ENCODE results near the gene BLACAT1. TPM values are rescaled to one million over a fixed set of nuclear protein-coding genes. Genes with fewer than 3 reads are reported as not detected.
"Not testable (repeated sequence)": the region's sequence is repeated elsewhere in the genome, so short reads cannot be mapped to it uniquely, and the experiment has no call there.

Gene BLACAT1
- total RNA-seq, 1 donor from 2014 or later = not detected

DNA sequence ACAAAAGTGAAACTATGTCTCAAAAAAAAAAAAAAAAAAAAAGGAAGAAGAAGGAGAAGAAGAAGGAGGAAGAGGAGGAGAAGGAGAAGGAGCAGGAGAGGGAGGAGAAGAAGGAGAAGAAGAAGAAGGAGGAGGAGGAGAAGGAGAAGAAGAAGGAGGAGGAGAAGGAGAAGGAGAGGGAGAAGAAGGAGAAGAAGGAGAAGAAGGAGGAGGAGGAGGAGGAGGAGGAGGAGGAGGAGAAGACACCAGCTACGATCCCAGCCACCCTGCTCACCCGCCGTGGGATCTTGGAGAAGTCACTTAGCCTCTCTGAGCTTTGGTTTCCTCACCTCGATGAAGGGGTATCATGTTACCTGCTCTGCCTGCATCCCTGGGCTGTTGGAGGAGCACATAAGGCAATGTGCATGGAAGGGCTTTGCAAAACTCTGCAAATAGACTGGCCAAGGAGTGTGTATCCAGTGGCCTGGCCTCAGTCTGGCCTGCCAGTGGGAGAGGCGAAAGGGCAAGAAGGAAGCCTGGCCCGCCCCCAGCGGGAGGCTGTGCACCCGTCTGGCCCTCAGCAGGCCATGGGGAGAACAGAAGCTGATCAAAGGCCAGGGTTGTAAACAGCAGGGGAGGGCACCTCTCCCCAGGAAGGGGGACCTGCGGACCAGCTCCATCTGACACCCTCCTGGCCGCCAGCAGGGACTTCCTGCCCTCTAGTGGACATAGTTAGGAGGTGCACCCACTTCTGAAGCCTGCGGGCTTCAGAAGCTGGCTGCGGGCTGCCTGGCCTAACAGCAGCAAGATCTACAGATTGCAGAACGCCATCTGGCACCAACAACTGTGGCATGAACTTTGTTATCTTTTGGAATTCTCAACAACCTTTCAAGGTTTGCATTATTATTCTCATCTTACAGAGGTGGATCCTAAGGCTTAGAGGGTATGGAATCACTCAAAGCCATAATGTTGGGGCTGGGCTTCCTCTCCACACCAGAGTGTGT lies 29.4 kb upstream of the BLACAT1 start:
- peak; percentile 71 for DNase-seq (ENCODE audit: low read depth)

DNA sequence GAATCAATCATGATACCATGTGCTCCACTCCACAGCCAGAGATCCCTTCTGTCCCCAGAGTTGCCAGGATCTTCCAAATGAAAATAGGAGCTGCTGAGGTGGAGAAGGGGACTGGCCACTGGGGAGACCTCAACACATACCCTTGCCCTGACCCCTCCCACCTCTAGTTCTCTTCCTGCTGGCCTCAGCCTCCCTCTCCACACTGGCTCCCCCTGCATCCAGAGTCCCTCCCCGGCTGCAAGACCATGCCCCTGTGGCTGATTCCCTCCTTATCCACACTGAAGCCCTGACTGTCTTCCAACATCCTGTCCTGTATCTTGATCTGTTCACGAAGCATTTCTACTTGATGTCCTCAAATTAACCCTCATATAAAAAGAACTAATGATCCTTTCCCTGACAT lies 27.5 kb upstream of the BLACAT1 start:
- DNase-seq (ENCODE audit: low read depth) = no peak

DNA sequence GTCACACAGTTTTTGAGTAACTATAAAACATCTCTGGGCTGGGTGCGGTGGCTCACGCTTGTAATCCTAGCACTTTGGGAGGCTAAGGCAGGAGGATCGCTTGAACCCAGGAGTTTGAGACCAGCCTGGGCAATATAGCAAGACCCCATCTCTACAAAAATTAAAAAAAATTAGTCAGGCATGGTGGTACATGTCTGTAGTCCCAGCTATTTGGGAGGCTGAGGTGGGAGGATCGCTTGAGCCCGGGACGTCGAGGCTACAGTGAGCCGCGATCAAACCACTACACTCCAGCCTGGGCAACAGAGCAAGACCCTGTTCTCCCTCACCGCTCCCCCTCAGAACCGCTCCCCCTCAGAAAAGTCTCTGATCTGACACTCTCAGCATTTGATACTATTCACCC lies 26.7 kb upstream of the BLACAT1 start:
- DNase-seq (ENCODE audit: low read depth) = not testable (repeated sequence)

DNA sequence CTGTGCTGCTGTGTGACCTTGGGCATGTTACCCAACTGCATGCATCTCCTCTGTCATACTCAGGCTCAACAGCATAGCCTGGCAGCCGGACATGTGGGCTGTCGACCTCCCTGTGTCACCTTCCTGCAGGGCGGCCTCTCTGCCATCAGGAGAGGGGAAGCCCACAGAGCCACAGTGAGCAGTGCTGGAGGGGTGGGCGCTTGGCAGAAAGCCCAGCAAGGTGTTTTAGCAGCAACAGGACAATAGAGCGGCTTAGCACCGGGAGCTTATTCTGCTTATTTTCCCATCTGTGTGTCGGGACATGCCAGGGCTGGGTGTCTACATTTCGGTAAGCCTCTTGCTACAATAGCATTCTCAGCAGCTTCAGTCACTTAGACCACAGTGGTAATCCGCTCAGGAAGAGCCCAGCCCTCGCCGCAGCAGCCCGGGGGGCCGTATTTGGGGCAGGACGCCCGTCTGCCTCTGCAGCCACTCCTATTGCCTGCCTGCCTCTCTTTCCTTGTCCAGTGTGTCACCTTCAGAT lies 25.8 kb upstream of the BLACAT1 start:
- DNase-seq (ENCODE audit: low read depth) = peak; percentile 34

- DNase-seq (ENCODE audit: low read depth) = no peak
Measured at GRCh38 chr1:205481218-205481617, 25.4 kb upstream of the BLACAT1 start.

GRCh38 chr1:205480349-205480985 lies 24.6 kb upstream of the BLACAT1 start:
- DNase-seq (ENCODE audit: low read depth) = no peak

GRCh38 chr1:205478985-205479384 lies 23.1 kb upstream of the BLACAT1 start:
- DNase-seq (ENCODE audit: low read depth) = not testable (repeated sequence)

DNA sequence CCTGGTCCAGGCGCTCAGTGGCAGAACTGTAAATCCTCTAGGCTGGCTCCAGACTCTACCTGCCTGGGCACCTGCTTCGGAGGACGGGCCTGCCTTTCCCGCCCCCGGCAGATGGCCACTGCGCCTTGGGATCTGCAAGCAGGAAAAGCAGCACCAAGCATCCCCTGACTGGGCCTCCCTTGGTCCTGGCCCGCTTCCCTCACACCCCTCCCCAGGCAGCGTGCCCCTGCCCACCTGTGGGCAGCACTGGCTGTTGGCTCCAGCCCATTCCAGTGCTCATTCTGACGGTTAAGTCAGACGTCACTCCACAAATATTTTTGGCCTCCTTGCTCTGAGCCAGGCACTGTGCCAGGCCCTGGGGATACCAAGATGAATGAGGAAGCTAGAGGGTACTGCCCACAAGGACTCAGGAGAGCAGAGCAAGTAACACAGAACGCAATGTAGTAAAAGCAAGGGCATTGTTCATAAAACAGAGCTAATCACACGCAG lies 22.0 kb upstream of the BLACAT1 start:
- DNase-seq (ENCODE audit: low read depth) = peak; percentile 78

DNA sequence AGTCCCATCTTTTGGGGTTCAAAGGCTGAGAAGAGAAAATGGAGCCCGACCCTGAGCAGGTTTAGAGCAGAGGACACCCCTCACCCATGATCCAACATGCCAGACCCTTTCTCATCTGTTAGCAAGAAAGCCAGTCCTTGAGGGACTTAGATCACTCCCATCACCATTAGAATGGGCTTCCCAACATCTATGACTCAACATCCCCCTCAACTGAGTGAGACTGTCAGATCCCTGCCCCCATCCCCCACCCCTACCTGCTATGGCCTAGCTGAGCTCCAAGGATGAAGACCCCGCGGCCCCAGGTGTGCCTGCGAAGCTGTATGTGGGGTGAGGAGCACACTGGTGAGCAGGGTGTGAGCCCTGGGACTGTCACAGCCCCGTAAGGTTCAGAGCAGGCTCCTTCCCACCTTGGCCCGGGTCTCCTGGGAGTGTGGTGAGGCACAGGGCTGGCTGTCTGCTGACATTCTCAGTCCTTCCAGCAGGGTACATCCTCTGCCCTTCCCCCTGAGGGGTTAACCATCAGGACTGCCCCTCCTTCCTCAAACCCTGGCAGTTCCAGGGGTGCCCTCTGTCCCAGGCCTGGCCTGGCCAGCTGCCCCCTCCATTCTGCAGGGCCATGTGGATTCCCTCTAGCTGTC lies 21.4 kb upstream of the BLACAT1 start:
- no peak for DNase-seq (ENCODE audit: low read depth)

- no peak for DNase-seq (ENCODE audit: low read depth)
Measured at GRCh38 chr1:205476648-205477047, 20.8 kb upstream of the BLACAT1 start.

- no peak for DNase-seq (ENCODE audit: low read depth)
Measured at GRCh38 chr1:205475855-205476254, 20.0 kb upstream of the BLACAT1 start.

- no peak for DNase-seq (ENCODE audit: low read depth)
Measured at GRCh38 chr1:205474571-205474970, 18.7 kb upstream of the BLACAT1 start.

GRCh38 chr1:205473966-205474365 lies 18.1 kb upstream of the BLACAT1 start:
- no peak for DNase-seq (ENCODE audit: low read depth)

DNA sequence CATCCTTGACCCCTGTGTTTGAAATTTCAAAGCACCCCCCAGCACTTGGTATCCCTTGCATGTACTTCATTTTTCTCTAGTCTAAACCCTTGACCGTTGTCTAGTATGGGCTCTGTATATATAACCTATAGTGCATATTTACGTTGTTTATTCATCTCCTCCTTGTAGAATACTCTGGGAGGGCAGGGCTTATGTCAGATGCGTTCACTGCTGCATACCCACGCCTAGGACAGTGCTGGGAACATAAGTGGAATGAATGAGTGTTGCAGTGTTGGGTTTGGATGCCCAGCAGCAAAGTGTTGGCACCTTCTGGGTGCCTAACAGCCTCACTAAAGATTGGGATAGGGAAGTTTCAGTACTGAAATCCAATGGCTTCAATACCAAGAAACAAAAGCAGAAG lies 17.6 kb upstream of the BLACAT1 start:
- DNase-seq (ENCODE audit: low read depth) = no peak

GRCh38 chr1:205472737-205473441 lies 17.0 kb upstream of the BLACAT1 start:
- DNase-seq (ENCODE audit: low read depth) = no peak

DNA sequence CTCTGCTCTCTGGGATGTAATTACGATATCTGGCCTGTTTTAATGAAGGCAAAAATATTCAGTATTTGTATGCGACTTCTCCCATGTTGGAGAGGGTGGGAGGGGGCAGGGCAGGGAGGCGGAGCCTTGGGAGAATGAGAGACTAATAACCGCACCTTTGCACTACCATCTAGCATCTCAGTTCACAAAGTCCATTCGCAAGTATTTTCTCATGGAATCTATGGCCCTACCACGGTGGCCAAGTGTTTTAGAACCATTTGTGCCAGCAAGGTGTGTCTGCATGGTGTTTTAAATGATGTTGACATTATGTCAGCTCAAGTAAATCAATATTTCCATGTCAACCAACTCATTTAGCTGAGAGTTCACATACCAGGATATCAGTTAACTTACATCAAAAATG lies 14.3 kb upstream of the BLACAT1 start:
- DNase-seq (ENCODE audit: low read depth) = no peak

DNA sequence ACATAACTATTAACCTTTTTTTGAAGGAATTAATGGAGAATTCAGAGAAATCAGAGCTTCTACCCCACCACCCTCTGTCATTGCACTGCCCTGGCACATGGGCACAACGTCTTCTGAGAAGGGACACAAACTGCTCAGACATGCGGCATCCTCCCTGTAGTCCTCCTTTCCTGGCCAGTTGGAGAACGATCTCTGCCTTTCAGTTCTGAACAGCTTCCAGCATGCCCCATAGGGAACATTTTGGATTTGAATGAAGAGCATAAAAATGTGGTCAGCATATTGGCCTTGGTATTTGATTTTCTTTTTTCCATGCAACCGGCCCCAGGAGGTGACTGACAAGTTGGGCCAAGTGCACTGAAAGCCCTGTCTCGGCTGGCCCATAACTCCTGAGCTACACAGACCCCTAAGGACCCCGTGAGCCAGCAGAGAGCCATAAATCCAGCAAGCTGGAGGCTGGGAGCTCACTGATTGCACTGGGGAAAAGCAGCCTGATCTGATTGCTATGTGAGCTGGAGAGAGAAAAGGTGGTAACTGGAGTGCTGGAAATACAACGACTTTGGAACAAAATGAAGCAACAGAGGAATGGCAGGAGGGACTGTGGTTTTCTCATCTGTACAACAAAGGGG lies 10.9 kb upstream of the BLACAT1 start:
- DNase-seq (ENCODE audit: low read depth) = no peak

DNA sequence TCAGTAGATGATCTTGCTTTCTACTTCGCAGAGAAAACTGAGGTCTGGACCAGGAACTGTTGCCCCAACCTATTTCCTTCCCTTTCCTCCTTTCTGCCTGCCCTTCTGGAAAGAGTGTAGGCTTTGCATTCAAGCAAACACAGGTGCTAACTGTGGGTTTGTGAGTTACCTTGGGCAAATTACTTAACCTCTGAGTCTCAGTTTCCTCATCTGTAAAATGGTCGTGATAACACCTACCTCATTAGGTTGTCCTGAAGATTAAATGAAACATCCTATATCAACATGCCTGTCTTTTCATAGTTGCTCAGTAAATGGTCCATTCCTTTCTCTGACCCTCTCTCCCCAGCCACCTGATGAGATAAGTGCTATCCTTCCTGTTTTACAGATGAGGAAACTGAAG lies 9.5 kb upstream of the BLACAT1 start:
- no peak for DNase-seq (ENCODE audit: low read depth)

GRCh38 chr1:205458777-205459566 lies 3.1 kb upstream of the BLACAT1 start:
- peak; percentile 77 for DNase-seq (ENCODE audit: low read depth)

Measured in myocyte (in vitro differentiated cells).